Astrocyte (in vitro differentiated cells and primary cell): ENCODE results near the gene GMPPA. TPM values are rescaled to one million over a fixed set of nuclear protein-coding genes. Genes with fewer than 3 reads are reported as not detected.
A peak's percentile ranks its signal among the peaks of the same experiment; 100 is the strongest.

Experiments used
- DNase-seq: peaks from one replicate; pipeline ENCODE4 v3.0.0-alpha.2; 2010; ENCODE audit warnings: low read depth
- FAIRE-seq: peaks from 2 replicates; lab custom pipeline; 2011; peaks lifted over from hg19 to GRCh38; lab: Jason Lieb, UNC
- H2AFZ ChIP-seq: 2 replicates; pipeline ENCODE4 v1.6.0; 2012; ENCODE audit warnings: low read depth, low read length, inconsistent platforms
- H3K27ac ChIP-seq: 2 replicates; pipeline ENCODE4 v1.5.1; 2011; ENCODE audit warnings: low read depth, low read length, inconsistent platforms
- H3K27me3 ChIP-seq: 2 replicates; pipeline ENCODE4 v1.6.0; 2011; ENCODE audit warnings: low read length, inconsistent platforms; ENCODE audit not compliant: insufficient read depth
- H3K36me3 ChIP-seq: 2 replicates; pipeline ENCODE4 v1.5.1; 2011; ENCODE audit warnings: low read length, inconsistent platforms; ENCODE audit not compliant: insufficient read depth
- H3K4me1 ChIP-seq: 2 replicates; pipeline ENCODE4 v1.5.1; 2011; ENCODE audit warnings: low read length, inconsistent platforms; ENCODE audit not compliant: insufficient read depth
- H3K4me2 ChIP-seq: 2 replicates; pipeline ENCODE4 v1.6.0; 2012; ENCODE audit warnings: low read length, inconsistent platforms
- H3K4me3 ChIP-seq: 2 replicates; pipeline ENCODE4 v1.5.1; 2011; ENCODE audit warnings: low read depth, mild to moderate bottlenecking, low read length, inconsistent platforms; ENCODE audit not compliant: insufficient read depth
- H3K79me2 ChIP-seq: 2 replicates; pipeline ENCODE4 v1.6.0; 2012; ENCODE audit warnings: mild to moderate bottlenecking, low read length, inconsistent platforms; ENCODE audit not compliant: insufficient read depth
- H3K9ac ChIP-seq: 2 replicates; pipeline ENCODE4 v1.6.0; 2012; ENCODE audit warnings: mild to moderate bottlenecking, low read length, inconsistent platforms
- H3K9me3 ChIP-seq: 2 replicates; pipeline ENCODE4 v1.5.1; 2012; ENCODE audit warnings: low read depth, mild to moderate bottlenecking, low read length, inconsistent platforms; ENCODE audit not compliant: insufficient read depth
- H4K20me1 ChIP-seq: 2 replicates; pipeline ENCODE4 v1.6.0; 2012; ENCODE audit warnings: low read length, inconsistent platforms; ENCODE audit not compliant: insufficient read depth
- H3K27ac Mint-ChIP-seq: one replicate; pipeline ENCODE4 v1.8.0; 2021; ENCODE audit warnings: mild to moderate bottlenecking, mixed read lengths; ENCODE audit not compliant: unreplicated experiment
- H3K27me3 Mint-ChIP-seq: one replicate; pipeline ENCODE4 v1.8.0; 2021; ENCODE audit warnings: low read depth, mixed read lengths; ENCODE audit not compliant: unreplicated experiment
- H3K36me3 Mint-ChIP-seq: one replicate; pipeline ENCODE4 v1.8.0; 2021; ENCODE audit warnings: low read depth, mixed read lengths; ENCODE audit not compliant: unreplicated experiment
- H3K4me1 Mint-ChIP-seq: one replicate; pipeline ENCODE4 v1.8.0; 2021; ENCODE audit warnings: low read depth, mixed read lengths; ENCODE audit not compliant: unreplicated experiment
- H3K4me3 Mint-ChIP-seq: one replicate; pipeline ENCODE4 v1.8.0; 2021; ENCODE audit warnings: mild to moderate bottlenecking, moderate library complexity, mixed read lengths; ENCODE audit not compliant: unreplicated experiment
- H3K9me3 Mint-ChIP-seq: one replicate; pipeline ENCODE4 v1.8.0; 2021; ENCODE audit warnings: mild to moderate bottlenecking, mixed read lengths; ENCODE audit not compliant: unreplicated experiment
- EZH2 ChIP-seq: IDR thresholded peaks from 2 replicates; pipeline ENCODE4 v1.6.1; 2012; ENCODE audit warnings: mild to moderate bottlenecking, low read length, inconsistent platforms; ENCODE audit not compliant: insufficient read depth
- total RNA-seq: library from RNA; stranded (reverse); gene quantifications from 2 replicates; pipeline ENCODE4 v1.2.1, GENCODE V29; 2021
- TF ChIP-seq, protein P1 (sequence below): IDR thresholded peaks from 2 replicates; pipeline ENCODE4 v1.5.1; 2011; ENCODE audit warnings: low read depth, mild to moderate bottlenecking, inconsistent platforms, low read length, moderate library complexity; ENCODE audit not compliant: insufficient read depth

The GMPPA gene
- total RNA-seq, 1 donor from 2014 or later = 49.5 TPM

DNA sequence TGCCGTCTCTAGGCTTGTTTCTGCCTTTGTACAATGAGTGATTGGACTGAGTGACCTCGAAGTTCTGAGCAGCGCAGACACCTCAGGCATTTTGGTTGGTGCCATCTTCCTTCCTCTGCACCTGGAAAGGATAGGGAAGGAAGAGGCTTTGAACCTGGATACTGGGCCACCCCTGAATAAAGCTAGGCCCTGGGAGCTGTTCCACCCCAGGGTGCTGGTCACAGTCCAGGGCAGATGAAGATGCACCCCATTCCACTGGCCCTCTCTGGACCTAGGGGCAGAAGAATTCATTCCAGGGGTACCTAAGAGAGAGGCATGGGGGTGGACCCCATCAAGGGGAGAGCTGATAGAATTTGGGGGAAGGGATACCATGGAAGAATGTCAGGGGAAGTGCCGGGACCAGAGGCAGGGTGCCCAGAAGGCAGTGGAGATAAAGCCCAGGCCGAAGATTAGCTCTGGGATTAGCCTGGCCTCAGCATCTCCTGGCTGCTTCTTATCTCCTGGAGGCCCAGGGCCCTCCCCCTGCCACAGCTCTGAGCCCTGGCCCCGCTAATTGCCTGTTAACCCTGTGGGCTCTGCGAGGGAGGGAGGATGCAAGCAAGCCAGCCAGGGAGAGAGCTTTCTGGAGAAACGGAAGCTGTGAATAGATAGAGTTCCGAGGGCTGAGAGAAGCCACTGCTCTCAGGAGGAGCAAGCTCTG lies 27.0 kb downstream of the GMPPA start:
- no peaks in the 10 kb centered on the region for H3K79me2 ChIP-seq
- Mint-ChIP-seq H3K4me3 (peak overlapping the region; percentile 67), H3K27ac (no peak overlapping the region), H3K9me3 (no peaks in the 10 kb centered on the region), H3K27me3 (peaks cover 54% of the 10 kb centered on the region), H3K4me1 (peaks cover 22% of the 10 kb centered on the region), H3K36me3 (no peaks in the 10 kb centered on the region)
- no peak overlapping the region for H3K27ac ChIP-seq
- H3K9ac ChIP-seq = no peak overlapping the region
- no peaks in the 10 kb centered on the region for H3K36me3 ChIP-seq
- TF ChIP-seq, protein P1, sequence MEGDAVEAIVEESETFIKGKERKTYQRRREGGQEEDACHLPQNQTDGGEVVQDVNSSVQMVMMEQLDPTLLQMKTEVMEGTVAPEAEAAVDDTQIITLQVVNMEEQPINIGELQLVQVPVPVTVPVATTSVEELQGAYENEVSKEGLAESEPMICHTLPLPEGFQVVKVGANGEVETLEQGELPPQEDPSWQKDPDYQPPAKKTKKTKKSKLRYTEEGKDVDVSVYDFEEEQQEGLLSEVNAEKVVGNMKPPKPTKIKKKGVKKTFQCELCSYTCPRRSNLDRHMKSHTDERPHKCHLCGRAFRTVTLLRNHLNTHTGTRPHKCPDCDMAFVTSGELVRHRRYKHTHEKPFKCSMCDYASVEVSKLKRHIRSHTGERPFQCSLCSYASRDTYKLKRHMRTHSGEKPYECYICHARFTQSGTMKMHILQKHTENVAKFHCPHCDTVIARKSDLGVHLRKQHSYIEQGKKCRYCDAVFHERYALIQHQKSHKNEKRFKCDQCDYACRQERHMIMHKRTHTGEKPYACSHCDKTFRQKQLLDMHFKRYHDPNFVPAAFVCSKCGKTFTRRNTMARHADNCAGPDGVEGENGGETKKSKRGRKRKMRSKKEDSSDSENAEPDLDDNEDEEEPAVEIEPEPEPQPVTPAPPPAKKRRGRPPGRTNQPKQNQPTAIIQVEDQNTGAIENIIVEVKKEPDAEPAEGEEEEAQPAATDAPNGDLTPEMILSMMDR = no peak
- no peak for TF ChIP-seq EZH2
- no peak for DNase-seq
- H3K4me3 ChIP-seq = no peak overlapping the region
- FAIRE-seq = no peak
- no peak overlapping the region for H3K4me2 ChIP-seq
- H3K4me1 ChIP-seq = peaks cover 30% of the 10 kb centered on the region
- no peaks in the 10 kb centered on the region for H4K20me1 ChIP-seq
- no peaks in the 10 kb centered on the region for H3K9me3 ChIP-seq
- H2AFZ ChIP-seq = no peak overlapping the region
- H3K27me3 ChIP-seq = peaks cover 17% of the 10 kb centered on the region

DNA sequence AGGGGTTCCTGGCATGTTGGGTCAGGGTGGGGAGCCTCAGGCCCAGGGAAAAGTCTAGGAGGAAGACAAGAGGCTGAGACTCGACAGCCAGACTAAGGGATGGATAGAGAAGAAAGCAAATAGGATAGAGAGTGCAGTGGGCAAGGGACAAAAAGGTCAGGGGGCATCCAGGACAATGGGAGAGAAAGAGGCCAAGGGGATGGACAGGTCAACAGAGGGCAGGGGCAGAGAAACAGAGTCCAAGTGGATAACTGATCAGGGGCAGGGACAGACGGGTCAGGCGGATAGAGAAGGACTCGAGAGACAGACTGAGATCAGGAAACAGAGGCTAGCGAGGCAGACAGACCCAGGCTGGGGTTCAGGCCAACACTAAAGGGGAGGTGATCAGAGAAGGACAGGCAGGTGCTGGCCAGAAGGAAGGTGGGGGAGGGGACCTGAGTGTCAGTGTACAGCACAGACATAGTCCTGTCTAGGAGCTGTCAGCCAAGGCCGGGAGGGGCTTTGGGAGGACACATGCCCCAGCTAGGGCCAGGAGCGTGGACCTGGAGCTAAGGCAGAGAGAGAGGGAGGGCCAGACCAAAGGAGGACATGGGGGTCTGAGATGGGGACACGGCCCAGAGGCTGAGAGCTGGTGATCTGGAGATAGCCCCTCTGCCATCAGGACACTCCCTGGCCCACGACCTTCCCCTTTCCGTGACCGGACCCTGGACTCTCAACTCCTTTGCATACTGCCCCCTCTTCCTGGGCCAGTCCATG lies 27.8 kb downstream of the GMPPA start:
- H3K9me3 Mint-ChIP-seq = no peaks in the 10 kb centered on the region
- Histone ChIP-seq H3K27me3 (peaks cover 17% of the 10 kb centered on the region), H2AFZ (no peak overlapping the region), H3K4me1 (peaks cover 23% of the 10 kb centered on the region), H3K36me3 (no peaks in the 10 kb centered on the region), H3K4me2 (no peak overlapping the region), H4K20me1 (no peaks in the 10 kb centered on the region), H3K9me3 (no peaks in the 10 kb centered on the region), H3K79me2 (no peaks in the 10 kb centered on the region), H3K4me3 (no peak overlapping the region), H3K27ac (no peak overlapping the region), H3K9ac (no peak overlapping the region)
- peak overlapping the region; percentile 67 for H3K4me3 Mint-ChIP-seq
- DNase-seq (no peak), FAIRE-seq (no peak)
- H3K27ac Mint-ChIP-seq = peak overlapping the region; percentile 77
- no peaks in the 10 kb centered on the region for H3K36me3 Mint-ChIP-seq
- peaks cover 60% of the 10 kb centered on the region for H3K27me3 Mint-ChIP-seq
- TF ChIP-seq, protein P1 = no peak
- no peak for TF ChIP-seq EZH2
- H3K4me1 Mint-ChIP-seq = peaks cover 15% of the 10 kb centered on the region

DNA sequence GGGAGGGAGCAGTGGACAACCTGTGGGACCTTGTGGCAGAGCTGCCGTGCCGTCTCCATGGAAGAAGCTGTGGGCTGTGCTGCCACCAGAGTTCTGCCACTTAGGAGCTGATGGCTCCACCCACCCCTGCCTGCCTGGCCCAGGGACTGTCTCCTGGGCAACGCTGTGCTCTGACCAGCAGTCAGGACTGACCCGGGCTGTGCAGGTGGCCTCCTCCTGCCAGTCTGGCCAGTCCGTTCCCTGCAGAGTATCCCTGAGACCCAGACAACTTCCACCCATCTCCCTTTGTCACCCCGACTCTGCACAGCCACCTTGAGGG lies 28.3 kb downstream of the GMPPA start:
- Histone ChIP-seq H3K27ac (no peak overlapping the region), H4K20me1 (no peaks in the 10 kb centered on the region), H3K4me3 (no peak overlapping the region), H3K9ac (no peak overlapping the region), H3K4me1 (peaks cover 18% of the 10 kb centered on the region), H3K79me2 (no peaks in the 10 kb centered on the region), H3K9me3 (no peaks in the 10 kb centered on the region), H3K36me3 (no peaks in the 10 kb centered on the region), H2AFZ (no peak overlapping the region), H3K27me3 (peaks cover 17% of the 10 kb centered on the region), H3K4me2 (no peak overlapping the region)
- DNase-seq (no peak), FAIRE-seq (no peak)
- no peak for TF ChIP-seq EZH2
- TF ChIP-seq, protein P1 = no peak
- Mint-ChIP-seq H3K27me3 (peaks cover 61% of the 10 kb centered on the region), H3K36me3 (no peaks in the 10 kb centered on the region), H3K9me3 (no peaks in the 10 kb centered on the region), H3K4me3 (peak overlapping the region; percentile 54), H3K27ac (no peak overlapping the region), H3K4me1 (peaks cover 10% of the 10 kb centered on the region)
